HCT116 (cell line): ENCODE measurements around the gene KIF1A. TPM values are rescaled to one million over a fixed set of nuclear protein-coding genes. Genes with fewer than 3 reads are reported as not detected.

ENCODE experiments used
- ATAC-seq: fragments of 200-7000 bp; cut with Tn5 transposase; 2 replicates; pipeline ENCODE4 v1.9.1; 2020; ENCODE audit warnings: mild to moderate bottlenecking, moderate library complexity
- BruUV-seq: library from RNA; stranded (reverse); fragments of 400-500 nt; replicated peaks from 2 replicates; lab custom pipeline; 2021; lab: Mats Ljungman, UMichigan
- CTCF ChIA-PET: fragments of 300-600 bp; sonication (Branson Sonifier 250); formaldehyde crosslinking; loops from one replicate; lab custom pipeline; 2021; ENCODE audit warnings: antibody characterized with exemption; lab: Charles Lee
- POLR2A ChIA-PET: fragments of 300-600, 350-600 bp; sonication (Branson Sonifier 250); formaldehyde crosslinking; loops from one replicate; lab custom pipeline; 2021; ENCODE audit warnings: antibody characterized with exemption; lab: Charles Lee
- RAD21 ChIA-PET, 2 experiments: fragments of 300-600 bp; sonication (Branson Sonifier 250); formaldehyde crosslinking; loops; one replicate each; lab custom pipeline; 2023; ENCODE audit warnings: low total read pairs in 2 of 2; ENCODE audit not compliant: uncharacterized antibody in 2 of 2, unreplicated experiment in 2 of 2, low non-redundant PET in 1 of 2; lab: Charles Lee
- DNase-seq: peaks from one replicate; pipeline ENCODE4 v3.0.0-alpha.2; 2010; ENCODE audit warnings: low read depth, low spot score
- H2AFZ ChIP-seq: fragments of 200-600 bp; shearing (Covaris generic), sonication (generic); 2 replicates; pipeline ENCODE4 v1.6.1; 2017; ENCODE audit warnings: low read depth, mixed run types, mixed read lengths, antibody characterized with exemption, low read length; ENCODE audit not compliant: poor library complexity, severe bottlenecking
- H3K27ac ChIP-seq: 2 replicates; pipeline ENCODE4 v1.5.1; 2012; ENCODE audit warnings: low read depth, low read length
- H3K27me3 ChIP-seq: fragments of 200-600 bp; sonication (generic); 2 replicates; pipeline ENCODE4 v1.6.1; 2016; ENCODE audit warnings: mixed run types, low read length, mixed read lengths; ENCODE audit not compliant: insufficient read depth
- H3K36me3 ChIP-seq, 2 experiments: fragments of 200-500 bp in 1 of 2; fragments of 200-600 bp in 1 of 2; sonication (Bioruptor generic) in 1 of 2; sonication (generic) in 1 of 2; 2 replicates each; pipeline versions ENCODE4 v1.5.1 to v1.6.1; 2014 to 2016; ENCODE audit warnings: low read length in 2 of 2, inconsistent platforms in 1 of 2, mixed read lengths in 1 of 2, mixed run types in 1 of 2; ENCODE audit not compliant: insufficient read depth in 2 of 2, control insufficient read depth in 1 of 2
- H3K4me1 ChIP-seq, 2 experiments: fragments of 200-600 bp in 1 of 2; sonication (generic) in 1 of 2; 2 replicates each; pipeline versions ENCODE4 v1.5.1 to v1.6.1; 2012 to 2017; ENCODE audit warnings: low read length in 2 of 2, inconsistent platforms in 1 of 2, mild to moderate bottlenecking in 1 of 2, mixed read lengths in 1 of 2, mixed run types in 1 of 2, moderate library complexity in 1 of 2; ENCODE audit not compliant: insufficient read depth in 2 of 2, control insufficient read depth in 1 of 2
- H3K4me2 ChIP-seq: fragments of 200-600 bp; sonication (generic); 2 replicates; pipeline ENCODE4 v1.6.1; 2017; ENCODE audit warnings: mixed run types, low read length, mixed read lengths
- H3K4me3 ChIP-seq, 2 experiments: fragments of 200-600 bp in 1 of 2; sonication (generic) in 1 of 2; replicated peaks in 1 of 2; 2 replicates each; pipeline ENCODE4 v1.5.1; 2011 to 2016; ENCODE audit warnings: low read length in 2 of 2, control low read depth in 1 of 2, low read depth in 1 of 2, mild to moderate bottlenecking in 1 of 2, mixed read lengths in 1 of 2, mixed run types in 1 of 2
- H3K79me2 ChIP-seq: fragments of 200-600 bp; sonication (generic); 2 replicates; pipeline ENCODE4 v1.6.1; 2017; ENCODE audit warnings: mild to moderate bottlenecking, mixed run types, low read length, moderate library complexity, mixed read lengths; ENCODE audit not compliant: insufficient read depth
- H3K9ac ChIP-seq: fragments of 200-600 bp; sonication (generic); 2 replicates; pipeline ENCODE4 v1.6.1; 2016; ENCODE audit warnings: low read length, mixed read lengths
- H3K9me2 ChIP-seq: fragments of 200-600 bp; sonication (generic), shearing (Covaris generic); 2 replicates; pipeline ENCODE4 v1.6.1; 2017; ENCODE audit warnings: mixed run types, mild to moderate bottlenecking, moderate library complexity; ENCODE audit not compliant: insufficient read depth
- H3K9me3 ChIP-seq, 2 experiments: fragments of 200-500 bp in 1 of 2; fragments of 200-600 bp in 1 of 2; sonication (Bioruptor generic) in 1 of 2; sonication (generic) in 1 of 2; 2 replicates each; pipeline ENCODE4 v1.6.1; 2014 to 2017; ENCODE audit warnings: low read length in 2 of 2, mixed read lengths in 2 of 2, inconsistent platforms in 1 of 2, low read depth in 1 of 2, mild to moderate bottlenecking in 1 of 2, mixed run types in 1 of 2, moderate library complexity in 1 of 2; ENCODE audit not compliant: control insufficient read depth in 1 of 2, insufficient read depth in 1 of 2
- H4K20me1 ChIP-seq: fragments of 200-600 bp; sonication (generic), shearing (Covaris generic); 2 replicates; pipeline ENCODE4 v1.6.1; 2017; ENCODE audit warnings: mixed run types, mild to moderate bottlenecking, moderate library complexity; ENCODE audit not compliant: insufficient read depth
- CBX3 ChIP-seq: IDR thresholded peaks from 2 replicates; pipeline ENCODE4 v1.6.1; 2012; ENCODE audit warnings: low read depth
- CEBPB ChIP-seq: IDR thresholded peaks from 2 replicates; pipeline ENCODE4 v1.6.1; 2012; ENCODE audit warnings: low read depth
- EGR1 ChIP-seq: IDR thresholded peaks from 2 replicates; pipeline ENCODE4 v1.6.1; 2012; ENCODE audit warnings: low read depth
- ELF1 ChIP-seq: IDR thresholded peaks from 2 replicates; pipeline ENCODE4 v1.6.1; 2012; ENCODE audit warnings: low read depth, borderline replicate concordance
- EZH2 ChIP-seq: fragments of 200-600 bp; sonication (generic); IDR thresholded peaks from 2 replicates; pipeline ENCODE4 v1.6.1; 2017; ENCODE audit warnings: antibody characterized with exemption, mixed run types
- EZH2phosphoT487 ChIP-seq: fragments of 200-600 bp; IDR thresholded peaks from 2 replicates; pipeline ENCODE4 v1.6.1; 2018; ENCODE audit warnings: antibody characterized with exemption, borderline replicate concordance
- FOSL1 ChIP-seq: IDR thresholded peaks from 2 replicates; pipeline ENCODE4 v1.6.1; 2012; ENCODE audit warnings: low read depth
- POLR2A ChIP-seq: IDR thresholded peaks from 2 replicates; pipeline ENCODE4 v1.7.0; 2011; ENCODE audit warnings: borderline replicate concordance; ENCODE audit not compliant: insufficient read depth, insufficient read length; ENCODE audit errors: extremely low read depth
- POLR2AphosphoS5 ChIP-seq: IDR thresholded peaks from 2 replicates; pipeline ENCODE4 v1.6.1; 2011; ENCODE audit warnings: mild to moderate bottlenecking, low read depth, low read length, moderate library complexity
- SP1 ChIP-seq: IDR thresholded peaks from 2 replicates; pipeline ENCODE4 v1.6.1; 2012; ENCODE audit warnings: low read depth
- SRF ChIP-seq: IDR thresholded peaks from 2 replicates; pipeline ENCODE4 v1.6.1; 2012; ENCODE audit warnings: low read depth
- TCF7L2 ChIP-seq: IDR thresholded peaks from 2 replicates; pipeline ENCODE4 v1.7.0; 2011; ENCODE audit warnings: borderline replicate concordance, inconsistent platforms; ENCODE audit not compliant: insufficient read depth, insufficient read length; ENCODE audit errors: extremely low read depth
- YY1 ChIP-seq: IDR thresholded peaks from 2 replicates; pipeline ENCODE4 v1.6.1; 2011; ENCODE audit warnings: low read length, low read depth, moderate library complexity, mild to moderate bottlenecking; ENCODE audit not compliant: insufficient replicate concordance; ENCODE audit errors: extremely low read depth
- ZFX ChIP-seq: fragments of 450-650 bp; IDR thresholded peaks from 2 replicates; pipeline ENCODE4 v1.6.1; 2017
- ZNF274 ChIP-seq: fragments of 200-500 bp; sonication (Bioruptor generic); IDR thresholded peaks from 2 replicates; pipeline ENCODE4 v1.6.1; 2014; ENCODE audit warnings: mild to moderate bottlenecking, low read depth, low read length, inconsistent platforms
- intact Hi-C: fragments of 100-400 bp; cut with micrococcal nuclease; formaldehyde crosslinking; loops from 2 replicates; pipeline ENCODE4 v1.10.0; 2022
- total RNA-seq: library from RNA; stranded (reverse); gene quantifications from one replicate; pipeline ENCODE4 v1.2.1, GENCODE V29; 2021; ENCODE audit not compliant: unreplicated experiment
- TF ChIP-seq, protein P1 (sequence below): IDR thresholded peaks from 2 replicates; pipeline ENCODE4 v1.6.1; 2011; ENCODE audit warnings: mild to moderate bottlenecking, low read length, moderate library complexity; ENCODE audit not compliant: insufficient replicate concordance; ENCODE audit errors: extremely low read depth
- TF ChIP-seq, protein P2 (sequence below): IDR thresholded peaks from 2 replicates; pipeline ENCODE4 v1.6.1; 2012
- TF ChIP-seq, protein P3 (sequence below): IDR thresholded peaks from 2 replicates; pipeline ENCODE4 v1.6.1; 2012
- TF ChIP-seq, protein P4 (sequence below), 3 experiments: fragments of 200-600 bp in 1 of 3; sonication (generic) in 1 of 3; IDR thresholded peaks in 2 of 3; conservative IDR thresholded peaks in 1 of 3; 2 replicates each; pipeline ENCODE4 v1.5.1; 2012 to 2017; ENCODE audit warnings: low read depth in 2 of 3, low read length in 2 of 3, antibody characterized with exemption in 1 of 3, borderline replicate concordance in 1 of 3, control low read depth in 1 of 3, mild to moderate bottlenecking in 1 of 3, mixed read lengths in 1 of 3, mixed run types in 1 of 3, moderate library complexity in 1 of 3; ENCODE audit not compliant: insufficient read depth in 1 of 3

The KIF1A gene
- total RNA-seq, 1 experiment from 2014 or later, result 0.27 TPM

DNA sequence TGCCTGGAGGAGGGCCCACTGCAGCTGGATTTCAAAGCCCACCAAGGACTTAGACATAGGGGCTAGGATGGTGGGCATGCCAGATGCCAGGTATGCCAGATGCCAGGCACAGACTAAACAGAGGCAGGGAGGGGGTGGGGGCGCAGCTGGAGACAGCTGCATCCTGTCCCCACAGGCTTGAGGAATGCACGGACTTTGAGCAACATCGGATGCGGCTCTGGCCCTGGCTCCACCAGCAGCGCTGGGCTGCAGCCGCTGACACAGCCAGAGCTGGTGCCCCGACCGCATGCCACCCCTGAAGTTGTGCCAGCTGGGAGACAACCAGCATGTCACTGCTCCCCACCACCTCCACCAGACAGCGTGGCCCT, 88.9 kb downstream of the KIF1A start:
- RAD21 ChIA-PET, result no interaction called here
- Histone ChIP-seq H4K20me1 (no peaks in the 10 kb centered on the region), H2AFZ (no peak overlapping the region), H3K9ac (no peak overlapping the region), H3K9me2 (no peaks in the 10 kb centered on the region), H3K27me3 (no peaks in the 10 kb centered on the region), H3K4me1 (peaks cover 0 to 11% of the 10 kb centered on the region in 2 experiments; a peak in 2 of 4 replicates), H3K27ac (no peak overlapping the region), H3K36me3 (no peaks in the 10 kb centered on the region), H3K4me2 (no peak overlapping the region), H3K79me2 (no peaks in the 10 kb centered on the region), H3K9me3 (no peaks in the 10 kb centered on the region), H3K4me3 (no peak overlapping the region)
- POLR2A ChIA-PET, result no interaction called here
- ATAC-seq, result no peak
- intact Hi-C loops, result no loop called here
- DNase-seq, result no peak
- no TSS peak for BruUV-seq
- CTCF ChIA-PET, result no interaction called here
- no peak for TF ChIP-seq POLR2AphosphoS5
- no peak for TF ChIP-seq YY1
- no peak for TF ChIP-seq CBX3
- TF ChIP-seq CEBPB, result no peak
- no peak for TF ChIP-seq ZNF274
- no peak for TF ChIP-seq EZH2
- no peak for TF ChIP-seq ZFX
- TF ChIP-seq, protein P1, sequence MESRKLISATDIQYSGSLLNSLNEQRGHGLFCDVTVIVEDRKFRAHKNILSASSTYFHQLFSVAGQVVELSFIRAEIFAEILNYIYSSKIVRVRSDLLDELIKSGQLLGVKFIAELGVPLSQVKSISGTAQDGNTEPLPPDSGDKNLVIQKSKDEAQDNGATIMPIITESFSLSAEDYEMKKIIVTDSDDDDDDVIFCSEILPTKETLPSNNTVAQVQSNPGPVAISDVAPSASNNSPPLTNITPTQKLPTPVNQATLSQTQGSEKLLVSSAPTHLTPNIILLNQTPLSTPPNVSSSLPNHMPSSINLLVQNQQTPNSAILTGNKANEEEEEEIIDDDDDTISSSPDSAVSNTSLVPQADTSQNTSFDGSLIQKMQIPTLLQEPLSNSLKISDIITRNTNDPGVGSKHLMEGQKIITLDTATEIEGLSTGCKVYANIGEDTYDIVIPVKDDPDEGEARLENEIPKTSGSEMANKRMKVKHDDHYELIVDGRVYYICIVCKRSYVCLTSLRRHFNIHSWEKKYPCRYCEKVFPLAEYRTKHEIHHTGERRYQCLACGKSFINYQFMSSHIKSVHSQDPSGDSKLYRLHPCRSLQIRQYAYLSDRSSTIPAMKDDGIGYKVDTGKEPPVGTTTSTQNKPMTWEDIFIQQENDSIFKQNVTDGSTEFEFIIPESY, result no peak
- TF ChIP-seq, protein P2, sequence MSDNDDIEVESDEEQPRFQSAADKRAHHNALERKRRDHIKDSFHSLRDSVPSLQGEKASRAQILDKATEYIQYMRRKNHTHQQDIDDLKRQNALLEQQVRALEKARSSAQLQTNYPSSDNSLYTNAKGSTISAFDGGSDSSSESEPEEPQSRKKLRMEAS, result no peak
- no peak for TF ChIP-seq EGR1
- TF ChIP-seq TCF7L2, result no peak
- TF ChIP-seq, protein P3, sequence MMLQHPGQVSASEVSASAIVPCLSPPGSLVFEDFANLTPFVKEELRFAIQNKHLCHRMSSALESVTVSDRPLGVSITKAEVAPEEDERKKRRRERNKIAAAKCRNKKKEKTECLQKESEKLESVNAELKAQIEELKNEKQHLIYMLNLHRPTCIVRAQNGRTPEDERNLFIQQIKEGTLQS, result no peak
- no peak for TF ChIP-seq EZH2phosphoT487
- TF ChIP-seq POLR2A, result no peak
- TF ChIP-seq FOSL1, result no peak
- TF ChIP-seq, protein P4, sequence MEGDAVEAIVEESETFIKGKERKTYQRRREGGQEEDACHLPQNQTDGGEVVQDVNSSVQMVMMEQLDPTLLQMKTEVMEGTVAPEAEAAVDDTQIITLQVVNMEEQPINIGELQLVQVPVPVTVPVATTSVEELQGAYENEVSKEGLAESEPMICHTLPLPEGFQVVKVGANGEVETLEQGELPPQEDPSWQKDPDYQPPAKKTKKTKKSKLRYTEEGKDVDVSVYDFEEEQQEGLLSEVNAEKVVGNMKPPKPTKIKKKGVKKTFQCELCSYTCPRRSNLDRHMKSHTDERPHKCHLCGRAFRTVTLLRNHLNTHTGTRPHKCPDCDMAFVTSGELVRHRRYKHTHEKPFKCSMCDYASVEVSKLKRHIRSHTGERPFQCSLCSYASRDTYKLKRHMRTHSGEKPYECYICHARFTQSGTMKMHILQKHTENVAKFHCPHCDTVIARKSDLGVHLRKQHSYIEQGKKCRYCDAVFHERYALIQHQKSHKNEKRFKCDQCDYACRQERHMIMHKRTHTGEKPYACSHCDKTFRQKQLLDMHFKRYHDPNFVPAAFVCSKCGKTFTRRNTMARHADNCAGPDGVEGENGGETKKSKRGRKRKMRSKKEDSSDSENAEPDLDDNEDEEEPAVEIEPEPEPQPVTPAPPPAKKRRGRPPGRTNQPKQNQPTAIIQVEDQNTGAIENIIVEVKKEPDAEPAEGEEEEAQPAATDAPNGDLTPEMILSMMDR (IDR thresholded peaks at IDR 0.05 in 2 of 3, conservative IDR thresholded peaks at IDR 0.05 in 1 of 3; ENCODE audit: borderline replicate concordance in 1 of 3, insufficient read depth in 1 of 3, low read depth in 2 of 3, low read length in 2 of 3), result no peak
- no peak for TF ChIP-seq SP1
- no peak for TF ChIP-seq SRF
- no peak for TF ChIP-seq ELF1
